Right ventricle myocardium superior (tissue), 1 donor: Measurements from ENCODE around the gene PIEZO1. TPM values are rescaled to one million over a fixed set of nuclear protein-coding genes. Genes with fewer than 3 reads are reported as not detected.
"Not testable (repeated sequence)": the region's sequence is repeated elsewhere in the genome, so short reads cannot be mapped to it uniquely, and the experiment has no call there.

Experiments
- ATAC-seq: fragments of 200-7000 bp; cut with Tn5 transposase; one replicate; pipeline ENCODE4 v1.9.1; 2020; ENCODE audit warnings: mild to moderate bottlenecking; ENCODE audit not compliant: poor library complexity
- DNase-seq: peaks from one replicate; pipeline ENCODE4 v3.0.0-alpha.2; 2020
- intact Hi-C: fragments of 100-400 bp; cut with DNase I; formaldehyde crosslinking; loops from one replicate; pipeline ENCODE4 v1.11.2; 2022
- microRNA-seq: library from miRNA; unstranded; fragments of <30 nt; microRNA quantifications from one replicate; pipeline ENCODE4 v1.2.0, GENCODE V29; 2020
- total RNA-seq: library from RNA; stranded (reverse); fragmentation: NEBNext Ultra II Directional; extraction: Animal tissue kit (Norgen Biotek cat#: 25700); gene quantifications from one replicate; pipeline ENCODE4 v1.2.1, GENCODE V29; 2021
- donor health status: DM: no; HTN: yes; CAD: no; lungs with severe emphysema.

The PIEZO1 gene
- total RNA-seq, 1 donor from 2014 or later: 15.9 TPM

DNA sequence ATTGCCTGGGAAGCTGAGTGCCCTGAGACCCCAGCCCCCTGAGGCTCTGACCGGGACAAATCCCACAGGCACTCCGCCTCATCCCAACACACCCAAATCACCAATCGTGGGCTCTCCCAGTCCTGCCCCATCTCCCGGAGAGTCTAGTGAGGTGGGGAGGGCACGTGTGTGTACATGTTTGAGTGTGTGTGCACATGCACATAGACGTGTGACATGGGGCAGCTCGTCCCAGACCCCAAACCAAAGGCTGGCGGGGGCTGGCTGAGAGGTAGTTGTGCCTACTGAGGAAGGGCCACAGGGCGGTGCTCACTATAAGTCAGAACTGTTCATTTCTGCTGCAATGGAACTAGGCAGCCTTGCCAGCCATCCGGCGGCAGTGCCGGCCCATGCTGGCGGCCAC lies 107.3 kb downstream of the PIEZO1 start:
- DNase-seq: no peak

DNA sequence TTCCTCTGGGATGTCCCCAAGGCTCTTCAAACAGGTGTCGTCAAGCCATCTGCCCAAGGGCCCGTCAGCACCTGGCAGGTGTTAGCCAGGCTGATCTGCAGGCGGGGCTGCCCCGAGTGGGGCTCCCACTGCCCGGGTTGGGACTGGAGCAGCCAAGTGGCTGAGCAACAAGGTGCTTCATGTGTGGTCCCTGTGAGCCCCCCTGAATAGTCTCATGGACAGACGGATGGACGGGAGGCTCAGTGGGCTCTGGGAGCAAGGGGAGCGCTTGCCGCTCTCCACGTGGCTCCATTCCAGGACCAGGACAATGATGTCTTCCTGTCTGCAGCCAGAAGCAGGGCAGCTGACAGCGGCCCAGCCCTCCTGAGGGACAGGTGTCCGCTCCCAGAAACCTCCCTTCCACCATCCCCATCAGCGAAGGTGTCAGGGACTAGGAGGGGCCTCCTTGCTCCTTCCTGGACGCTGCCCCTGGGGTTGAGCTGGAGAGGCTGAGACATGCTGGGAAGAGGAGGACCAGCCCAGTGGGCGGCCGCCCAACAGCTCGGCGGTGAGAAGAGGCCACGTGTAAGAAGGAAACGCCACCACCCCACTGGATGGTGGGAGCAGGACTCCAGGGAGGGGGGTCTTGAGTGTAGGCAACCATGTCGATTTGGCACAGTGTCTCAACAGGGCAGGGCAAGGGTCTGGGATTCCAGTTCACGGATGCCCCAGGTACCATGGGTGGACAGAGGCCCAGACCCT lies 108.3 kb downstream of the PIEZO1 start:
- ATAC-seq (no peak), DNase-seq (no peak)
- intact Hi-C loops: no loop called here

More for the DNA sequence above, 107.3 kb downstream of the PIEZO1 start:
- intact Hi-C loops: no loop called here
- no peak for ATAC-seq

DNA sequence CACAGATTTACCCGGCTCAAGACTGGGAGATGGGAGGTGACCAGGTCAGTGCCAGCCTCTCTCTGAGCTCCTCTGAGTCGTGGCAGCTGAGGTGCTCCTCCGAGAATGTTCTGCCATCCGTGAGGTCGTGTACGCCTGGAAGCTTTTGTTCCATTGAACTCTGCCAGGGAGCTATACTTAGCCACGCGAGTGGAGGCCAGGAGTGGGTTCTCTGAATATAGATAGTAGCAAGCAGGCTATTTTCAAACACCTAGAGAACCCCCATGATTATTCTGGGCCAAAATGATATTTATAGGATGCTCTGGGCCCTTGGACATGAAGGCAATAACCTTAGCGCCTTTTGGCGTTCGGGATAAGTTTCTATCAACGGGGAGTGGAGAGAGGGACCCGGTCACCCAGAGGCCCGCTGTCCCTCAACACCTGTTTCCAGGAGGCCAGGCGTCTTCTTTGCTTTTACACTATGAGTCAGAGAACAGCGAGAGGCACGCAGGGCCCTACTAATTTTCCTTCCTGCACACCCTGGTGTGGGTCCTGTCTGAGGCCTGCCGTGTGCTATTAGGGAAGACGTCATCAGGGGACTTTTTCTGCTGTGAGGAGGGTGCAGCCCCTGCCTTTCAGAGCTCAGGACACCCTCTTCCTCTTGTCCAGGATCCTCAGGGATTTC lies 111.2 kb downstream of the PIEZO1 start:
- ATAC-seq (peak; percentile 87), DNase-seq (peak; percentile 73)
- intact Hi-C loops: no loop called here

DNA sequence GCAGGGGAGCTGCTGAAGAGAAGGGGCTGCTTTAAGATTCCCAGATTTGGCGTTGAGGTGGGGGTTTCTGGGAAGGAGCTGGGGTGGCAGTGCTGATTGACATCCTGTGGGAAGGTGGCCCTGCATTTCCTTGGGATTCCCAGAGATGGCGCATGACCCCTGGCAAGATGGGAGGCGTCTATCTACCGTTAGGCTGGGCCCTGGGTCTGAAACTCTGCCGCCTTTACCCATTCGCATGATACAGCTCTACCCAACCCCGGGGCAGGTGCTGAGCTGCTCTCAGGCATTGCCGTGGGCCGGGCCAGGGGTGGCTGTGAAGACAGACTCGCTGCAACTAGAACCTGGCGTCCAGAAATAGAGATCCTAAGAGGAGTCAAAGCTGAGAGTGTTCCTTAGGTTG lies 112.2 kb downstream of the PIEZO1 start:
- ATAC-seq: peak; percentile 45
- intact Hi-C loops: no loop called here
- no peak for DNase-seq

- intact Hi-C loops: no loop called here
- ATAC-seq (peak; percentile 23), DNase-seq (no peak)
Measured at GRCh38 chr16:88671806-88672205, 113.2 kb downstream of the PIEZO1 start.

DNA sequence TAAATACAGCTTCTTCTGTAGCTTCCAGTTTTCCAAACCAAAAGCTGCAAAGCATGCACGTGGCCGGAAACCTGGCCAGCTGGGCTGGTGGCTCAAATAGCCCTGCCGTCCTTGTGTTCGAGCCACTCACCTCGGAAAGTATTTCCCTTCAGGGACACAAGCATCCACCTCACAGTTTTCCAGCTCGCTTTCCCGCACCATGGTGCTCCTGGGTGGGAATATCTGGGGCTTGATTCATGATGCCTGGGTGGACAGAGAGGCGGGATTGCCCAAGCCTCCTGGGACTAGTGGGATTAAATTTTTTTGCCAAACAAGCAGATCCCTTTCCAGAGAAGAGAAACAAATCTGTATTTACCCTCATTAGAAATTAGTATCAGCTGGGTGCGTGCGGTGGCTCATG lies 115.0 kb downstream of the PIEZO1 start:
- intact Hi-C loops: no loop called here
- DNase-seq: no peak
- ATAC-seq: no peak

GRCh38 chr16:88669493-88669892 lies 115.5 kb downstream of the PIEZO1 start:
- ATAC-seq, intact Hi-C loops: not testable (repeated sequence)

DNA sequence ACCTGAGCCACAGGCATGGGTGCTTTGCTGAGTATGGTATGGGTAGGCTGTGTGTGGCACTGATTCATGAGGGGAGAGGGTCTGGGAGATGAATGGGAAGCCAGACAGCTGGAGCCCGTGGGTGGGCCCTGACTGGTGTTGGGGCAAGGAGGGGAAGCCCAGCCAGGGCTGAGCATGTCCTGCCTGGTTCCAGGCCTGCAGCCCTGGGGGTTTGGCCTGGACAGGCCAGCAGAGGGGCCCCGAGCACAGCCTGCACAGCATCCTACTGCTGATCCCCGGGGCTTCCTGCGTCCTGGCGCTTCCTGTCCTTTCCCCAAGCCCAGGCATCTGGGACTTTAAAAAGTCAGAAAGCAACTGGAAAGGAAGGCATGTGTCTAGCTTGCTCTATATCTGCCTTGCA lies 117.6 kb downstream of the PIEZO1 start:
- ATAC-seq (no peak), DNase-seq (no peak)
- intact Hi-C loops: no loop called here

More at GRCh38 chr16:88669493-88669892, 115.5 kb downstream of the PIEZO1 start:
- not testable (repeated sequence) for DNase-seq

GRCh38 chr16:88665570-88665969 lies 119.5 kb downstream of the PIEZO1 start:
- DNase-seq (no peak), ATAC-seq (no peak)
- intact Hi-C loops: no loop called here

Small RNA genes within 50 kb of the gene (microRNA-seq; reads per million reads assigned to microRNA genes)
- not detected for gene MIR4722

Other genes with a start within 250 kb of the PIEZO1 start
- 23.5 TPM for gene ZC3H18, start 214.8 kb downstream of the PIEZO1 start, total RNA-seq
- gene IL17C, start 146.6 kb downstream of the PIEZO1 start, total RNA-seq: not detected
- 53.7 TPM for gene CYBA, start 134.2 kb downstream of the PIEZO1 start, total RNA-seq
- 21.9 TPM for gene MVD, start 122.1 kb downstream of the PIEZO1 start, total RNA-seq
- gene SNAI3, start 98.7 kb downstream of the PIEZO1 start, total RNA-seq: 3.0 TPM
- 14.6 TPM for gene RNF166, start 78.8 kb downstream of the PIEZO1 start, total RNA-seq
- gene CTU2, start 78.7 kb downstream of the PIEZO1 start, total RNA-seq: 13.4 TPM
- gene CDT1, start 18.6 kb upstream of the PIEZO1 start, total RNA-seq: 1.00 TPM
- gene APRT, start 26.7 kb upstream of the PIEZO1 start, total RNA-seq: 40.4 TPM
- gene GALNS, start 71.7 kb upstream of the PIEZO1 start, total RNA-seq: 15.9 TPM
- gene TRAPPC2L, start 71.9 kb upstream of the PIEZO1 start, total RNA-seq: 53.0 TPM
- gene PABPN1L, start 81.4 kb upstream of the PIEZO1 start, total RNA-seq: not detected
- 8.6 TPM for gene CBFA2T3, start 192.0 kb upstream of the PIEZO1 start, total RNA-seq